Neural cell (in vitro differentiated cells): ENCODE data around the gene MED26.

Experiments used
- TF ChIP-seq, protein P1 (sequence below): fragments of 450-650 bp; IDR thresholded peaks from 2 replicates; pipeline ENCODE4 v1.5.1; 2014; ENCODE audit warnings: antibody characterized with exemption, mild to moderate bottlenecking, moderate library complexity; ENCODE audit not compliant: poor library complexity, severe bottlenecking
- TF ChIP-seq, protein P2 (sequence below): IDR thresholded peaks from 2 replicates; pipeline ENCODE4 v1.6.1; 2012; ENCODE audit warnings: borderline replicate concordance

- TF ChIP-seq, protein P1, sequence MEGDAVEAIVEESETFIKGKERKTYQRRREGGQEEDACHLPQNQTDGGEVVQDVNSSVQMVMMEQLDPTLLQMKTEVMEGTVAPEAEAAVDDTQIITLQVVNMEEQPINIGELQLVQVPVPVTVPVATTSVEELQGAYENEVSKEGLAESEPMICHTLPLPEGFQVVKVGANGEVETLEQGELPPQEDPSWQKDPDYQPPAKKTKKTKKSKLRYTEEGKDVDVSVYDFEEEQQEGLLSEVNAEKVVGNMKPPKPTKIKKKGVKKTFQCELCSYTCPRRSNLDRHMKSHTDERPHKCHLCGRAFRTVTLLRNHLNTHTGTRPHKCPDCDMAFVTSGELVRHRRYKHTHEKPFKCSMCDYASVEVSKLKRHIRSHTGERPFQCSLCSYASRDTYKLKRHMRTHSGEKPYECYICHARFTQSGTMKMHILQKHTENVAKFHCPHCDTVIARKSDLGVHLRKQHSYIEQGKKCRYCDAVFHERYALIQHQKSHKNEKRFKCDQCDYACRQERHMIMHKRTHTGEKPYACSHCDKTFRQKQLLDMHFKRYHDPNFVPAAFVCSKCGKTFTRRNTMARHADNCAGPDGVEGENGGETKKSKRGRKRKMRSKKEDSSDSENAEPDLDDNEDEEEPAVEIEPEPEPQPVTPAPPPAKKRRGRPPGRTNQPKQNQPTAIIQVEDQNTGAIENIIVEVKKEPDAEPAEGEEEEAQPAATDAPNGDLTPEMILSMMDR, result no peak
- TF ChIP-seq, protein P2, sequence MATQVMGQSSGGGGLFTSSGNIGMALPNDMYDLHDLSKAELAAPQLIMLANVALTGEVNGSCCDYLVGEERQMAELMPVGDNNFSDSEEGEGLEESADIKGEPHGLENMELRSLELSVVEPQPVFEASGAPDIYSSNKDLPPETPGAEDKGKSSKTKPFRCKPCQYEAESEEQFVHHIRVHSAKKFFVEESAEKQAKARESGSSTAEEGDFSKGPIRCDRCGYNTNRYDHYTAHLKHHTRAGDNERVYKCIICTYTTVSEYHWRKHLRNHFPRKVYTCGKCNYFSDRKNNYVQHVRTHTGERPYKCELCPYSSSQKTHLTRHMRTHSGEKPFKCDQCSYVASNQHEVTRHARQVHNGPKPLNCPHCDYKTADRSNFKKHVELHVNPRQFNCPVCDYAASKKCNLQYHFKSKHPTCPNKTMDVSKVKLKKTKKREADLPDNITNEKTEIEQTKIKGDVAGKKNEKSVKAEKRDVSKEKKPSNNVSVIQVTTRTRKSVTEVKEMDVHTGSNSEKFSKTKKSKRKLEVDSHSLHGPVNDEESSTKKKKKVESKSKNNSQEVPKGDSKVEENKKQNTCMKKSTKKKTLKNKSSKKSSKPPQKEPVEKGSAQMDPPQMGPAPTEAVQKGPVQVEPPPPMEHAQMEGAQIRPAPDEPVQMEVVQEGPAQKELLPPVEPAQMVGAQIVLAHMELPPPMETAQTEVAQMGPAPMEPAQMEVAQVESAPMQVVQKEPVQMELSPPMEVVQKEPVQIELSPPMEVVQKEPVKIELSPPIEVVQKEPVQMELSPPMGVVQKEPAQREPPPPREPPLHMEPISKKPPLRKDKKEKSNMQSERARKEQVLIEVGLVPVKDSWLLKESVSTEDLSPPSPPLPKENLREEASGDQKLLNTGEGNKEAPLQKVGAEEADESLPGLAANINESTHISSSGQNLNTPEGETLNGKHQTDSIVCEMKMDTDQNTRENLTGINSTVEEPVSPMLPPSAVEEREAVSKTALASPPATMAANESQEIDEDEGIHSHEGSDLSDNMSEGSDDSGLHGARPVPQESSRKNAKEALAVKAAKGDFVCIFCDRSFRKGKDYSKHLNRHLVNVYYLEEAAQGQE, result no peak
Measured at GRCh38 chr19:16676101-16676798, 48.2 kb upstream of the MED26 start.
